Liver (tissue), 3 donors: Measurements from ENCODE around the gene ZNF775.

ENCODE experiments used
- EGR1 ChIP-seq, 2 donors: IDR thresholded peaks; 2 replicates each; pipeline ENCODE4 v1.6.1; 2016 to 2018; ENCODE audit warnings: antibody characterized with exemption in 2 of 2, low read depth in 2 of 2
- FOXA1 ChIP-seq: IDR thresholded peaks from 2 replicates; pipeline ENCODE4 v1.6.1; 2016; ENCODE audit warnings: antibody characterized with exemption
- GABPA ChIP-seq, 2 donors: IDR thresholded peaks in 1 of 2; conservative IDR thresholded peaks in 1 of 2; 2 replicates each; pipeline ENCODE4 v1.6.1; 2016; ENCODE audit warnings: antibody characterized with exemption in 2 of 2, mild to moderate bottlenecking in 1 of 2, moderate library complexity in 1 of 2
- JUND ChIP-seq, 2 donors: IDR thresholded peaks; 2 replicates each; pipeline ENCODE4 v1.6.1; 2016; ENCODE audit warnings: antibody characterized with exemption in 2 of 2
- RAD21 ChIP-seq, 2 donors: IDR thresholded peaks; 2 replicates each; pipeline ENCODE4 v1.6.1; 2016; ENCODE audit warnings: antibody characterized with exemption in 2 of 2, mild to moderate bottlenecking in 2 of 2
- RXRA ChIP-seq, 2 donors: IDR thresholded peaks; 2 replicates each; pipeline ENCODE4 v1.6.1; 2017 to 2018; ENCODE audit warnings: antibody characterized with exemption in 2 of 2, mild to moderate bottlenecking in 1 of 2
- SP1 ChIP-seq: IDR thresholded peaks from 2 replicates; pipeline ENCODE4 v1.6.1; 2018; ENCODE audit warnings: antibody characterized with exemption, mild to moderate bottlenecking
- TAF1 ChIP-seq: conservative IDR thresholded peaks from 2 replicates; pipeline ENCODE4 v1.6.1; 2016; ENCODE audit warnings: antibody characterized with exemption, mild to moderate bottlenecking
- YY1 ChIP-seq: IDR thresholded peaks from 2 replicates; pipeline ENCODE4 v1.6.1; 2016; ENCODE audit warnings: antibody characterized with exemption, mild to moderate bottlenecking
- TF ChIP-seq, protein P1 (sequence below): fragments of 150-350 bp; IDR thresholded peaks from 2 replicates; pipeline ENCODE4 v1.5.1; 2017; ENCODE audit warnings: improper control_type of control experiment, low read depth, low read length; ENCODE audit not compliant: missing input control
- TF ChIP-seq, protein P2 (sequence below): IDR thresholded peaks from 2 replicates; pipeline ENCODE4 v1.6.1; 2016; ENCODE audit warnings: antibody characterized with exemption, mild to moderate bottlenecking
- TF ChIP-seq, protein P3 (sequence below): IDR thresholded peaks from 2 replicates; pipeline ENCODE4 v1.6.1; 2016; ENCODE audit warnings: antibody characterized with exemption
- TF ChIP-seq, protein P4 (sequence below): IDR thresholded peaks from 2 replicates; pipeline ENCODE4 v1.6.1; 2016; ENCODE audit warnings: antibody characterized with exemption
- TF ChIP-seq, protein P5 (sequence below): IDR thresholded peaks from 2 replicates; pipeline ENCODE4 v1.6.1; 2016; ENCODE audit warnings: antibody characterized with exemption
- donor health status: healthy.
- donor health status: healthy.

- TF ChIP-seq, protein P1, sequence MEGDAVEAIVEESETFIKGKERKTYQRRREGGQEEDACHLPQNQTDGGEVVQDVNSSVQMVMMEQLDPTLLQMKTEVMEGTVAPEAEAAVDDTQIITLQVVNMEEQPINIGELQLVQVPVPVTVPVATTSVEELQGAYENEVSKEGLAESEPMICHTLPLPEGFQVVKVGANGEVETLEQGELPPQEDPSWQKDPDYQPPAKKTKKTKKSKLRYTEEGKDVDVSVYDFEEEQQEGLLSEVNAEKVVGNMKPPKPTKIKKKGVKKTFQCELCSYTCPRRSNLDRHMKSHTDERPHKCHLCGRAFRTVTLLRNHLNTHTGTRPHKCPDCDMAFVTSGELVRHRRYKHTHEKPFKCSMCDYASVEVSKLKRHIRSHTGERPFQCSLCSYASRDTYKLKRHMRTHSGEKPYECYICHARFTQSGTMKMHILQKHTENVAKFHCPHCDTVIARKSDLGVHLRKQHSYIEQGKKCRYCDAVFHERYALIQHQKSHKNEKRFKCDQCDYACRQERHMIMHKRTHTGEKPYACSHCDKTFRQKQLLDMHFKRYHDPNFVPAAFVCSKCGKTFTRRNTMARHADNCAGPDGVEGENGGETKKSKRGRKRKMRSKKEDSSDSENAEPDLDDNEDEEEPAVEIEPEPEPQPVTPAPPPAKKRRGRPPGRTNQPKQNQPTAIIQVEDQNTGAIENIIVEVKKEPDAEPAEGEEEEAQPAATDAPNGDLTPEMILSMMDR = no peak
- TF ChIP-seq YY1 = no peak
- TF ChIP-seq FOXA1 = no peak
- no peak for TF ChIP-seq GABPA (IDR thresholded peaks at IDR 0.05 in 1 of 2, conservative IDR thresholded peaks at IDR 0.05 in 1 of 2)
- TF ChIP-seq TAF1 = no peak
- no peak for TF ChIP-seq RAD21 (IDR thresholded peaks at IDR 0.05)
- no peak for TF ChIP-seq SP1
- TF ChIP-seq, protein P2, sequence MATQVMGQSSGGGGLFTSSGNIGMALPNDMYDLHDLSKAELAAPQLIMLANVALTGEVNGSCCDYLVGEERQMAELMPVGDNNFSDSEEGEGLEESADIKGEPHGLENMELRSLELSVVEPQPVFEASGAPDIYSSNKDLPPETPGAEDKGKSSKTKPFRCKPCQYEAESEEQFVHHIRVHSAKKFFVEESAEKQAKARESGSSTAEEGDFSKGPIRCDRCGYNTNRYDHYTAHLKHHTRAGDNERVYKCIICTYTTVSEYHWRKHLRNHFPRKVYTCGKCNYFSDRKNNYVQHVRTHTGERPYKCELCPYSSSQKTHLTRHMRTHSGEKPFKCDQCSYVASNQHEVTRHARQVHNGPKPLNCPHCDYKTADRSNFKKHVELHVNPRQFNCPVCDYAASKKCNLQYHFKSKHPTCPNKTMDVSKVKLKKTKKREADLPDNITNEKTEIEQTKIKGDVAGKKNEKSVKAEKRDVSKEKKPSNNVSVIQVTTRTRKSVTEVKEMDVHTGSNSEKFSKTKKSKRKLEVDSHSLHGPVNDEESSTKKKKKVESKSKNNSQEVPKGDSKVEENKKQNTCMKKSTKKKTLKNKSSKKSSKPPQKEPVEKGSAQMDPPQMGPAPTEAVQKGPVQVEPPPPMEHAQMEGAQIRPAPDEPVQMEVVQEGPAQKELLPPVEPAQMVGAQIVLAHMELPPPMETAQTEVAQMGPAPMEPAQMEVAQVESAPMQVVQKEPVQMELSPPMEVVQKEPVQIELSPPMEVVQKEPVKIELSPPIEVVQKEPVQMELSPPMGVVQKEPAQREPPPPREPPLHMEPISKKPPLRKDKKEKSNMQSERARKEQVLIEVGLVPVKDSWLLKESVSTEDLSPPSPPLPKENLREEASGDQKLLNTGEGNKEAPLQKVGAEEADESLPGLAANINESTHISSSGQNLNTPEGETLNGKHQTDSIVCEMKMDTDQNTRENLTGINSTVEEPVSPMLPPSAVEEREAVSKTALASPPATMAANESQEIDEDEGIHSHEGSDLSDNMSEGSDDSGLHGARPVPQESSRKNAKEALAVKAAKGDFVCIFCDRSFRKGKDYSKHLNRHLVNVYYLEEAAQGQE = no peak
- no peak for TF ChIP-seq JUND (IDR thresholded peaks at IDR 0.05)
- TF ChIP-seq, protein P3, sequence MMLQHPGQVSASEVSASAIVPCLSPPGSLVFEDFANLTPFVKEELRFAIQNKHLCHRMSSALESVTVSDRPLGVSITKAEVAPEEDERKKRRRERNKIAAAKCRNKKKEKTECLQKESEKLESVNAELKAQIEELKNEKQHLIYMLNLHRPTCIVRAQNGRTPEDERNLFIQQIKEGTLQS = no peak
- no peak for TF ChIP-seq RXRA (IDR thresholded peaks at IDR 0.05)
- TF ChIP-seq, protein P4, sequence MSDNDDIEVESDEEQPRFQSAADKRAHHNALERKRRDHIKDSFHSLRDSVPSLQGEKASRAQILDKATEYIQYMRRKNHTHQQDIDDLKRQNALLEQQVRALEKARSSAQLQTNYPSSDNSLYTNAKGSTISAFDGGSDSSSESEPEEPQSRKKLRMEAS = no peak
- TF ChIP-seq EGR1 (IDR thresholded peaks at IDR 0.05; ENCODE audit: low read depth in 2 of 2) = no peak
- TF ChIP-seq, protein P5, sequence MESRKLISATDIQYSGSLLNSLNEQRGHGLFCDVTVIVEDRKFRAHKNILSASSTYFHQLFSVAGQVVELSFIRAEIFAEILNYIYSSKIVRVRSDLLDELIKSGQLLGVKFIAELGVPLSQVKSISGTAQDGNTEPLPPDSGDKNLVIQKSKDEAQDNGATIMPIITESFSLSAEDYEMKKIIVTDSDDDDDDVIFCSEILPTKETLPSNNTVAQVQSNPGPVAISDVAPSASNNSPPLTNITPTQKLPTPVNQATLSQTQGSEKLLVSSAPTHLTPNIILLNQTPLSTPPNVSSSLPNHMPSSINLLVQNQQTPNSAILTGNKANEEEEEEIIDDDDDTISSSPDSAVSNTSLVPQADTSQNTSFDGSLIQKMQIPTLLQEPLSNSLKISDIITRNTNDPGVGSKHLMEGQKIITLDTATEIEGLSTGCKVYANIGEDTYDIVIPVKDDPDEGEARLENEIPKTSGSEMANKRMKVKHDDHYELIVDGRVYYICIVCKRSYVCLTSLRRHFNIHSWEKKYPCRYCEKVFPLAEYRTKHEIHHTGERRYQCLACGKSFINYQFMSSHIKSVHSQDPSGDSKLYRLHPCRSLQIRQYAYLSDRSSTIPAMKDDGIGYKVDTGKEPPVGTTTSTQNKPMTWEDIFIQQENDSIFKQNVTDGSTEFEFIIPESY = no peak
Observed at GRCh38 chr7:150382844-150383225, 3.7 kb downstream of the ZNF775 start.
